Measurements from ENCODE around the gene LILRB5. TPM values are rescaled to one million over a fixed set of nuclear protein-coding genes. Genes with fewer than 3 reads are reported as not detected.

The LILRB5 gene
- not detected in 2 replicates for total RNA-seq (ENCODE audit: low replicate concordance)

GRCh38 chr19:54257116-54257480 is at the start of gene LILRB5:
Gene LILRB5 (minus strand): TSS chr19:54257273. CDS start chr19:54257193, 80 bp downstream.

DNA sequence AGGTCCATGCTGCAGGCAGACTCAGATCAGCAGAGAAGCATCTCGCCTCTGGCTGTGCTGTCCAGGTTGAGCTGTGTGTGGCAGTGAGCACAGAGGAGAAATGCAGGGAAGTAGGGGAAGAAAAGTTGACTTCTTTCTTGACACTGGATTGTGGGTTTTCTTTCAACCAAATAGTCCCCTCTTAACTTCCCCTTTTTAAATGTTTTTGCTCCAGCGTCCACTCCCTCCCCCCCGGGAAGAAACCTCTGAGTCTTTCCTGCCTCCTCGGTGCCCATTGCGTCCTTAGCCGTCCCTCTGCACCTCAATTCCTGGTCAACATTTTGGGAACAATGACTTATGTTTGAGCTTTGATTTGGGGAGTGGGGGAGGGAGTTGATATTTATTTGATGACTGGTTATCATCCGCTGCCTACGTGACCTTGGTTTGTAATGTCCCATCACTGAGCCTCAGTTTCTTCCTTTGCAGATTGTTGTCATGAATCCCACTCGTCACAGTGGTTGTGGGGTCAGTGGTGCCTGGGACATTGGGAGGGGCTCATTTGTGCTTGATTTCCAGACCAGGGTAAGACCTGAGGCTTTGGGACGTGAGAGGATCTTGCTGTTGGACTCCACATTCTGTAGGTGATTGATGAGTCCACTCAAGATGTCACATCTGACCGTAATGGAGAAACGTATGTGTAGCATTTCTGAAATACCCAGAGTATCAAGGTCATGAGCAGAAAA is 24.1 kb upstream of the LILRB5 start, which contains the start of gene LILRB2:
LILRB2 (minus strand) TSS at position 104 of the 722 bp plus-strand sequence. CDS start 614 bp downstream, outside the sequence.

GRCh38 chr19:54242646-54243045 is 14.4 kb downstream of the LILRB5 start, which contains the start of gene LILRA6:
Gene LILRA6 (minus strand): TSS chr19:54242790.

DNA sequence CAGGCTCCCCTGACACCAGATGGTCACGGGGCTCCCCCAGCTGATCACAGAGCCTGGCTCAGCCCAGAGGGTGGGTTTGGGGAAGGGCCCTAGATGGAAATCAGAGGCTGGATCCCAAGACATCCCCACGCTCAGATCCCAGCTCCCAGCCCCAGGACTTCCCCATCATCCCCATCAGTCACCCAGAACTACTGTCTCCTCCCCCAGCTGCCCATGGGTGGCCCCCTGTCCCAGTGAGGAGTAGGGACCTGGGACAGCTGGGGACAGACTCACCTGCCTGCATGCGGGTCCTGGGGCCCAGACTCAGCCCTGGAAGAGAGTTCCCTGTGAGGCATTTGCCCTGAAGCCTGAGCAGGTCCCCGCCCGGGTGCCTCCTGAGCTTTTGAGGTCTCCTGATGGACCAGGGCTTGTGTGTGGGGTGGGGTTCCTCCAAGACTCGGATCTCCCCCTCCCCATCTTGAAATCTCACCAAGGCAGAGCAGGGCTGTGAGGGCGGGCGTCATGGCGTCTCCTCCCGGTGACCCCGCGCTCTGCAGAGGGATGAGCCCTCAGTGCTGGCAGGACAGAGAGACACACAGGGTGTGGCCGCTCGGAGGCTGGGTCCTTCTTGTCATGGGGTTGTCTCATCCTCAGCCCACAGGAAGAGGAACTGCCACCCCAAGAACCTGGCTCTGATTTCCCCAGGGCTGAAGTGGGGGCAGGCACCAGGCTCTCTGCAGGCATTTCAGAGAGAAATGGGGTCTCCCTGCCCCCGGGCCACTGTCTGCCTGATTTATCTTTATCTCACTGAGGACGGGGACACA is 34.4 kb downstream of the LILRB5 start, which contains the start of gene LILRB3:
LILRB3 (minus strand) TSS at position 534 of the 803 bp plus-strand sequence; CDS start at position 503, 31 bp downstream.

Other genes starting within 250 kb of the LILRB5 start
- not detected in 2 replicates for gene VSTM1, start 193.4 kb downstream of the LILRB5 start, total RNA-seq (ENCODE audit: low replicate concordance)
- gene TARM1, start 175.9 kb downstream of the LILRB5 start, total RNA-seq (ENCODE audit: low replicate concordance), result not detected in 2 replicates
- gene OSCAR, start 156.5 kb downstream of the LILRB5 start, total RNA-seq (ENCODE audit: low replicate concordance), result 0.12 and 1.2 TPM in 2 replicates
- 19.7 and 24.4 TPM in 2 replicates for gene NDUFA3, start 154.4 kb downstream of the LILRB5 start, total RNA-seq (ENCODE audit: low replicate concordance)
- gene TFPT, start 141.6 kb downstream of the LILRB5 start, total RNA-seq (ENCODE audit: low replicate concordance), result 14.4 and 28.5 TPM in 2 replicates
- gene PRPF31, start 141.5 kb downstream of the LILRB5 start, total RNA-seq (ENCODE audit: low replicate concordance), result 62.4 and 62.5 TPM in 2 replicates
- 9.1 and 10.5 TPM in 2 replicates for gene CNOT3, start 119.5 kb downstream of the LILRB5 start, total RNA-seq (ENCODE audit: low replicate concordance)
- gene LENG1, start 97.6 kb downstream of the LILRB5 start, total RNA-seq (ENCODE audit: low replicate concordance), result 2.3 and 6.5 TPM in 2 replicates
- gene TMC4, start 84.1 kb downstream of the LILRB5 start, total RNA-seq (ENCODE audit: low replicate concordance), result 0.15 TPM in 1 of 2 replicates, not detected in the other
- 7.8 and 27.6 TPM in 2 replicates for gene MBOAT7, start 67.7 kb downstream of the LILRB5 start, total RNA-seq (ENCODE audit: low replicate concordance)
- 14.4 and 56.0 TPM in 2 replicates for gene TSEN34, start 66.0 kb downstream of the LILRB5 start, total RNA-seq (ENCODE audit: low replicate concordance)
- gene RPS9, start 56.4 kb downstream of the LILRB5 start, total RNA-seq (ENCODE audit: low replicate concordance), result 975 and 2,995 TPM in 2 replicates
- gene LILRB3, start 34.3 kb downstream of the LILRB5 start, total RNA-seq (ENCODE audit: low replicate concordance), result not detected in 2 replicates
- not detected in 2 replicates for gene LILRA6, start 14.5 kb downstream of the LILRB5 start, total RNA-seq (ENCODE audit: low replicate concordance)
- not detected in 2 replicates for gene LILRB2, start 23.8 kb upstream of the LILRB5 start, total RNA-seq (ENCODE audit: low replicate concordance)
- gene LILRA5, start 55.9 kb upstream of the LILRB5 start, total RNA-seq (ENCODE audit: low replicate concordance), result not detected in 2 replicates
- gene LILRA4, start 81.9 kb upstream of the LILRB5 start, total RNA-seq (ENCODE audit: low replicate concordance), result not detected in 2 replicates
- gene LAIR1, start 107.7 kb upstream of the LILRB5 start, total RNA-seq (ENCODE audit: low replicate concordance), result not detected in 2 replicates
- gene TTYH1, start 158.2 kb upstream of the LILRB5 start, total RNA-seq (ENCODE audit: low replicate concordance), result not detected in 2 replicates
- 36.5 and 53.7 TPM in 2 replicates for gene LENG8, start 191.9 kb upstream of the LILRB5 start, total RNA-seq (ENCODE audit: low replicate concordance)
- gene LENG9, start 206.5 kb upstream of the LILRB5 start, total RNA-seq (ENCODE audit: low replicate concordance), result 5.4 and 14.1 TPM in 2 replicates
- 2.9 and 41.0 TPM in 2 replicates for gene CDC42EP5, start 216.0 kb upstream of the LILRB5 start, total RNA-seq (ENCODE audit: low replicate concordance)
- not detected in 2 replicates for gene LAIR2, start 245.6 kb upstream of the LILRB5 start, total RNA-seq (ENCODE audit: low replicate concordance)

All from smooth muscle cell of the coronary artery (primary cell).